Stimulated activated CD4-positive, alpha-beta T cell treated with anti-CD3 and anti-CD28 coated beads, Interleukin-12 subunit alpha, Interleukin-12 subunit beta, amount 100 ng/mL, for 48 hours (primary cell): ENCODE results near the gene FBXO34.
"Not testable (repeated sequence)": the region's sequence is repeated elsewhere in the genome, so short reads cannot be mapped to it uniquely, and the experiment has no call there.

ENCODE experiments used
- DNase-seq, 3 donors: peaks; one replicate each; pipeline ENCODE4 v3.0.0-alpha.2; 2020; ENCODE audit warnings: low read depth in 2 of 3, low spot score in 1 of 3

The FBXO34 gene

GRCh38 chr14:55309761-55310365 lies 38.6 kb downstream of the FBXO34 start:
- no peak for DNase-seq

GRCh38 chr14:55312379-55313030 lies 41.3 kb downstream of the FBXO34 start:
- not testable (repeated sequence) for DNase-seq

GRCh38 chr14:55313480-55313879 lies 42.3 kb downstream of the FBXO34 start:
- peak in 1 of 3 donors; percentile 22 for DNase-seq

GRCh38 chr14:55314449-55314848 lies 43.2 kb downstream of the FBXO34 start:
- no peak for DNase-seq

GRCh38 chr14:55316564-55316963 lies 45.3 kb downstream of the FBXO34 start:
- DNase-seq = no peak

GRCh38 chr14:55317542-55318306 lies 46.5 kb downstream of the FBXO34 start:
- no peak for DNase-seq

- DNase-seq = no peak
Observed at GRCh38 chr14:55318694-55319093, 47.5 kb downstream of the FBXO34 start.

GRCh38 chr14:55323910-55324309 lies 52.7 kb downstream of the FBXO34 start:
- DNase-seq = no peak

GRCh38 chr14:55324812-55325211 lies 53.6 kb downstream of the FBXO34 start:
- no peak for DNase-seq

GRCh38 chr14:55327179-55327578 lies 56.0 kb downstream of the FBXO34 start:
- no peak for DNase-seq

GRCh38 chr14:55328317-55328716 lies 57.1 kb downstream of the FBXO34 start:
- no peak for DNase-seq

- peak in 2 of 3 donors; percentile 35 to 50 for DNase-seq
Observed at GRCh38 chr14:55329999-55330710, 58.9 kb downstream of the FBXO34 start.

- no peak for DNase-seq
Observed at GRCh38 chr14:55332654-55333570, 61.7 kb downstream of the FBXO34 start.

GRCh38 chr14:55333711-55334485 lies 62.7 kb downstream of the FBXO34 start:
- no peak for DNase-seq

GRCh38 chr14:55336162-55336561 lies 64.9 kb downstream of the FBXO34 start:
- no peak for DNase-seq

GRCh38 chr14:55336691-55337090 lies 65.5 kb downstream of the FBXO34 start:
- no peak for DNase-seq

- peak in 1 of 3 donors; percentile 36 for DNase-seq
Observed at GRCh38 chr14:55339770-55340169, 68.5 kb downstream of the FBXO34 start.

- no peak for DNase-seq
Observed at GRCh38 chr14:55340482-55340881, 69.3 kb downstream of the FBXO34 start.

- DNase-seq = no peak
Observed at GRCh38 chr14:55341781-55342180, 70.6 kb downstream of the FBXO34 start.
